SK-N-SH (cell line): ENCODE measurements around the gene SEC61B.

Source experiments
- EZH2phosphoT487 ChIP-seq: fragments of 200-600 bp; sonication (generic); IDR thresholded peaks from 2 replicates; pipeline ENCODE4 v1.6.1; 2017; ENCODE audit warnings: low read depth, mixed run types, mild to moderate bottlenecking, antibody characterized with exemption, moderate library complexity, borderline replicate concordance
- FOSL2 ChIP-seq: IDR thresholded peaks from 2 replicates; pipeline ENCODE4 v1.4.0; 2012; ENCODE audit warnings: low read depth, mild to moderate bottlenecking, moderate library complexity, borderline replicate concordance
- FOXM1 ChIP-seq: IDR thresholded peaks from 2 replicates; pipeline ENCODE4 v1.4.0; 2012; ENCODE audit warnings: low read depth, mild to moderate bottlenecking
- JUND ChIP-seq: IDR thresholded peaks from 2 replicates; pipeline ENCODE4 v1.4.0; 2012
- MEF2A ChIP-seq: IDR thresholded peaks from 2 replicates; pipeline ENCODE4 v1.4.0; 2012; ENCODE audit warnings: low read depth, borderline replicate concordance
- MXI1 ChIP-seq: IDR thresholded peaks from 2 replicates; pipeline ENCODE4 v1.6.1; 2012; ENCODE audit warnings: mild to moderate bottlenecking, low read depth, low read length, improper control_type of control experiment
- POLR2AphosphoS5 ChIP-seq: IDR thresholded peaks from 2 replicates; pipeline ENCODE4 v1.6.1; 2012; ENCODE audit warnings: low read depth, low read length
- RAD21 ChIP-seq: IDR thresholded peaks from 2 replicates; pipeline ENCODE4 v1.6.1; 2012; ENCODE audit warnings: mild to moderate bottlenecking, low read length
- RFX5 ChIP-seq: IDR thresholded peaks from 2 replicates; pipeline ENCODE4 v1.6.1; 2012; ENCODE audit warnings: mild to moderate bottlenecking, improper control_type of control experiment, low read length
- TAF1 ChIP-seq: IDR thresholded peaks from 2 replicates; pipeline ENCODE4 v1.6.1; 2012; ENCODE audit warnings: low read depth, mild to moderate bottlenecking, low read length, moderate library complexity, borderline replicate concordance
- TF ChIP-seq, protein P1 (sequence below): fragments of 200-600 bp; sonication (generic); IDR thresholded peaks from 2 replicates; pipeline ENCODE4 v1.6.1; 2017; ENCODE audit warnings: antibody characterized with exemption, mild to moderate bottlenecking, moderate library complexity
- TF ChIP-seq, protein P2 (sequence below): IDR thresholded peaks from 2 replicates; pipeline ENCODE4 v1.4.0; 2012; ENCODE audit warnings: low read depth
- TF ChIP-seq, protein P3 (sequence below): IDR thresholded peaks from 2 replicates; pipeline ENCODE4 v1.6.1; 2012; ENCODE audit warnings: mild to moderate bottlenecking, low read depth, low read length, moderate library complexity
- TF ChIP-seq, protein P4 (sequence below): fragments of 150-350 bp; IDR thresholded peaks from 2 replicates; pipeline ENCODE4 v1.6.1; 2016; ENCODE audit warnings: mild to moderate bottlenecking, low read depth, low read length

DNA sequence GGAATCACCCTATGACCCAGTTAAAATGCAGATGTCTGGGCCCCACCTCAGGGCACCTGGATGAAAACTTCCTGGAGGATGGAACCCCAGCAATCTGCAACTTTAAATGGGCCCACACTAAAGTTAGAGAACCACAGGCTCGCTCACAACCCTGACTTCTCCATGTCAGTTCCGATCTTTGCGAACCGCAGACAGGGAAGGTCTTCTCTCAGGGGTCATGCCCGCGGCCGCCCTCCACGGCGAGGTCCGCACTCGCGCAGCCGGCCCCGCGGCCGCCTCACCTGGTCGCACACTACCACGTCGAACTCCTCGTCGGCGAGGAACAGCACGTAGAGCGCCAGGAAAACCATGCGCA, 839 bp upstream of the SEC61B start:
- no peak for TF ChIP-seq FOSL2
- TF ChIP-seq, protein P1, sequence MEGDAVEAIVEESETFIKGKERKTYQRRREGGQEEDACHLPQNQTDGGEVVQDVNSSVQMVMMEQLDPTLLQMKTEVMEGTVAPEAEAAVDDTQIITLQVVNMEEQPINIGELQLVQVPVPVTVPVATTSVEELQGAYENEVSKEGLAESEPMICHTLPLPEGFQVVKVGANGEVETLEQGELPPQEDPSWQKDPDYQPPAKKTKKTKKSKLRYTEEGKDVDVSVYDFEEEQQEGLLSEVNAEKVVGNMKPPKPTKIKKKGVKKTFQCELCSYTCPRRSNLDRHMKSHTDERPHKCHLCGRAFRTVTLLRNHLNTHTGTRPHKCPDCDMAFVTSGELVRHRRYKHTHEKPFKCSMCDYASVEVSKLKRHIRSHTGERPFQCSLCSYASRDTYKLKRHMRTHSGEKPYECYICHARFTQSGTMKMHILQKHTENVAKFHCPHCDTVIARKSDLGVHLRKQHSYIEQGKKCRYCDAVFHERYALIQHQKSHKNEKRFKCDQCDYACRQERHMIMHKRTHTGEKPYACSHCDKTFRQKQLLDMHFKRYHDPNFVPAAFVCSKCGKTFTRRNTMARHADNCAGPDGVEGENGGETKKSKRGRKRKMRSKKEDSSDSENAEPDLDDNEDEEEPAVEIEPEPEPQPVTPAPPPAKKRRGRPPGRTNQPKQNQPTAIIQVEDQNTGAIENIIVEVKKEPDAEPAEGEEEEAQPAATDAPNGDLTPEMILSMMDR: no peak
- no peak for TF ChIP-seq RAD21
- no peak for TF ChIP-seq EZH2phosphoT487
- TF ChIP-seq POLR2AphosphoS5: no peak
- no peak for TF ChIP-seq FOXM1
- no peak for TF ChIP-seq JUND
- no peak for TF ChIP-seq MEF2A
- no peak for TF ChIP-seq TAF1
- TF ChIP-seq, protein P2, sequence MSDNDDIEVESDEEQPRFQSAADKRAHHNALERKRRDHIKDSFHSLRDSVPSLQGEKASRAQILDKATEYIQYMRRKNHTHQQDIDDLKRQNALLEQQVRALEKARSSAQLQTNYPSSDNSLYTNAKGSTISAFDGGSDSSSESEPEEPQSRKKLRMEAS: no peak
- no peak for TF ChIP-seq MXI1
- TF ChIP-seq, protein P3, sequence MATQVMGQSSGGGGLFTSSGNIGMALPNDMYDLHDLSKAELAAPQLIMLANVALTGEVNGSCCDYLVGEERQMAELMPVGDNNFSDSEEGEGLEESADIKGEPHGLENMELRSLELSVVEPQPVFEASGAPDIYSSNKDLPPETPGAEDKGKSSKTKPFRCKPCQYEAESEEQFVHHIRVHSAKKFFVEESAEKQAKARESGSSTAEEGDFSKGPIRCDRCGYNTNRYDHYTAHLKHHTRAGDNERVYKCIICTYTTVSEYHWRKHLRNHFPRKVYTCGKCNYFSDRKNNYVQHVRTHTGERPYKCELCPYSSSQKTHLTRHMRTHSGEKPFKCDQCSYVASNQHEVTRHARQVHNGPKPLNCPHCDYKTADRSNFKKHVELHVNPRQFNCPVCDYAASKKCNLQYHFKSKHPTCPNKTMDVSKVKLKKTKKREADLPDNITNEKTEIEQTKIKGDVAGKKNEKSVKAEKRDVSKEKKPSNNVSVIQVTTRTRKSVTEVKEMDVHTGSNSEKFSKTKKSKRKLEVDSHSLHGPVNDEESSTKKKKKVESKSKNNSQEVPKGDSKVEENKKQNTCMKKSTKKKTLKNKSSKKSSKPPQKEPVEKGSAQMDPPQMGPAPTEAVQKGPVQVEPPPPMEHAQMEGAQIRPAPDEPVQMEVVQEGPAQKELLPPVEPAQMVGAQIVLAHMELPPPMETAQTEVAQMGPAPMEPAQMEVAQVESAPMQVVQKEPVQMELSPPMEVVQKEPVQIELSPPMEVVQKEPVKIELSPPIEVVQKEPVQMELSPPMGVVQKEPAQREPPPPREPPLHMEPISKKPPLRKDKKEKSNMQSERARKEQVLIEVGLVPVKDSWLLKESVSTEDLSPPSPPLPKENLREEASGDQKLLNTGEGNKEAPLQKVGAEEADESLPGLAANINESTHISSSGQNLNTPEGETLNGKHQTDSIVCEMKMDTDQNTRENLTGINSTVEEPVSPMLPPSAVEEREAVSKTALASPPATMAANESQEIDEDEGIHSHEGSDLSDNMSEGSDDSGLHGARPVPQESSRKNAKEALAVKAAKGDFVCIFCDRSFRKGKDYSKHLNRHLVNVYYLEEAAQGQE: no peak
- TF ChIP-seq RFX5: no peak
- TF ChIP-seq, protein P4, sequence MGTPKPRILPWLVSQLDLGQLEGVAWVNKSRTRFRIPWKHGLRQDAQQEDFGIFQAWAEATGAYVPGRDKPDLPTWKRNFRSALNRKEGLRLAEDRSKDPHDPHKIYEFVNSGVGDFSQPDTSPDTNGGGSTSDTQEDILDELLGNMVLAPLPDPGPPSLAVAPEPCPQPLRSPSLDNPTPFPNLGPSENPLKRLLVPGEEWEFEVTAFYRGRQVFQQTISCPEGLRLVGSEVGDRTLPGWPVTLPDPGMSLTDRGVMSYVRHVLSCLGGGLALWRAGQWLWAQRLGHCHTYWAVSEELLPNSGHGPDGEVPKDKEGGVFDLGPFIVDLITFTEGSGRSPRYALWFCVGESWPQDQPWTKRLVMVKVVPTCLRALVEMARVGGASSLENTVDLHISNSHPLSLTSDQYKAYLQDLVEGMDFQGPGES: no peak
